Measurements from ENCODE around the gene MAP3K5. TPM values are rescaled to one million over a fixed set of nuclear protein-coding genes. Genes with fewer than 3 reads are reported as not detected.

The MAP3K5 gene
- total and polyA plus RNA-seq, 2 donors (not counting 3 experiments of a cell fraction or from before 2014, with no cell fraction given): 1.5 to 7.0 TPM

DNA sequence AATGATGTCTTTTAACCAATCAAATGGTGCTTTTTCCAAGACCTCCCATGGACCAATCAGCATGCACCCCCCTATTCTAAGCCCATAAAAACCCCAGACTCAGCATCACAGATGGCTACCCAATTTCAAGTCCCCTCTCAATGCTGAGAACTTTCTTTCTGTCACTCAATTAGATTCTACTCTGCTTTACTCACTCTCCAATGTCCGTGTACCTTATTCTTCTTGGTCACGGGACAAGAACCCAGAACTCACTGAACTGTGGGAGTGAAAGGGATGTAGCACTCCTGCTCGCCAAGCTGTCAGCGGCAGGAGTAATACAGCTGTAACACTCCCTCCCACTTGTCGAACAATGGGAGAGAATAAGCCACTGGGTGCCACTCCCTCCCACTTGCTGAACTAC, 221.2 kb downstream of the MAP3K5 start:
- TF ChIP-seq EZH2 (IDR thresholded peaks at IDR 0.05; ENCODE audit: borderline replicate concordance, low read depth, low read length, severe bottlenecking) (no peak), JUN (IDR thresholded peaks at IDR 0.05; ENCODE audit: borderline replicate concordance, insufficient read depth, insufficient read length, low read depth) (no peak), FOS (IDR thresholded peaks at IDR 0.05; ENCODE audit: borderline replicate concordance, insufficient read depth, low read length) (no peak)
- Histone ChIP-seq H2AFZ (ENCODE audit: low read depth, low read length) (no peak overlapping the region), H4K20me1 (replicated peaks; ENCODE audit: control insufficient read depth, extremely low read depth, insufficient read depth, low read length) (no peaks in the 10 kb centered on the region), H3K9me1 (replicated peaks; ENCODE audit: control insufficient read depth, extremely low read depth, insufficient read depth, low read length) (no peaks in the 10 kb centered on the region), H3K79me2 (ENCODE audit: control insufficient read depth, insufficient read depth, low read length) (no peaks in the 10 kb centered on the region), H3K27ac (ENCODE audit: insufficient read depth, low read depth, low read length) (no peak overlapping the region), H3K4me3 (replicated peaks in 1 of 3; ENCODE audit: insufficient read depth in 1 of 3, low read depth in 1 of 3, low read length in 3 of 3) (no peak overlapping the region), H3K36me3 (ENCODE audit: control insufficient read depth in 2 of 2, extremely low read depth in 1 of 2, insufficient read depth in 2 of 2, low read length in 2 of 2) (no peaks in the 10 kb centered on the region), H3K9me3 (replicated peaks; ENCODE audit: control insufficient read depth, insufficient read depth, low read length) (no peaks in the 10 kb centered on the region), H3K9ac (replicated peaks; ENCODE audit: extremely low read depth, insufficient read depth, low read length) (no peak overlapping the region), H3K27me3 (ENCODE audit: control insufficient read depth in 2 of 2, insufficient read depth in 2 of 2, low read length in 2 of 2) (no peaks in the 10 kb centered on the region), H3K4me1 (ENCODE audit: control insufficient read depth, extremely low read depth, insufficient read depth, low read length) (peaks cover 5% of the 10 kb centered on the region), H3K4me2 (ENCODE audit: insufficient read depth, low read length) (no peak overlapping the region)
- DNase-seq (ENCODE audit: low read depth, low spot score) (no peak), FAIRE-seq (no peak)
- CTCF ChIA-PET: no interaction called here
- dilution Hi-C loops (cut with MboI; ENCODE audit: extremely low pct_ligation_motif_present, low sequenced_read_pairs): no loop called here
- intact Hi-C loops (cut with micrococcal nuclease): no loop called here
- BruUV-seq (replicated peaks): no TSS peak
- POLR2A ChIA-PET: no interaction called here

DNA sequence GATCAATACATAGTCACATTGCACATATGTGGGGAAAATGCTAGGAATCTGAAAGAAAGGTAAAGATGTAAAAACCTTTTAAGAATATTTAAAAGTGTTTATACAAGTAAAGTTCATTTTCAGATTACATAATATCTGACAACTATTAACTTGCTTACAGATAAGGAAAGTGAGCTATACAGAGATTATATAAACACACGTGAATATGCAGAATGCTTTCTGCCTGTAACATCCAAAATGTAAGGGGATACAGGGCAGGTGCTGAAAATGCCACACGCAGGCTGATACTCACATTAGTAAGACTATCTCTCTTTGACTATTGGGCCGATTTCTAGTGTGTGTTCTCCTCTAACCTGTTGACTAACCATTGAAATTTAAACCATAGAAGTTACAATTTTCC, 224.1 kb downstream of the MAP3K5 start:
- FAIRE-seq (no peak), DNase-seq (ENCODE audit: low read depth, low spot score) (no peak)
- dilution Hi-C loops (cut with MboI; ENCODE audit: extremely low pct_ligation_motif_present, low sequenced_read_pairs): no loop called here
- Histone ChIP-seq H3K4me2 (ENCODE audit: insufficient read depth, low read length) (no peak overlapping the region), H3K27ac (ENCODE audit: insufficient read depth, low read depth, low read length) (no peak overlapping the region), H3K27me3 (ENCODE audit: control insufficient read depth in 2 of 2, insufficient read depth in 2 of 2, low read length in 2 of 2) (no peaks in the 10 kb centered on the region), H3K4me1 (ENCODE audit: control insufficient read depth, extremely low read depth, insufficient read depth, low read length) (peaks cover 5% of the 10 kb centered on the region), H3K9me1 (replicated peaks; ENCODE audit: control insufficient read depth, extremely low read depth, insufficient read depth, low read length) (no peaks in the 10 kb centered on the region), H4K20me1 (replicated peaks; ENCODE audit: control insufficient read depth, extremely low read depth, insufficient read depth, low read length) (no peaks in the 10 kb centered on the region), H3K36me3 (ENCODE audit: control insufficient read depth in 2 of 2, extremely low read depth in 1 of 2, insufficient read depth in 2 of 2, low read length in 2 of 2) (no peaks in the 10 kb centered on the region), H3K9ac (replicated peaks; ENCODE audit: extremely low read depth, insufficient read depth, low read length) (no peak overlapping the region), H2AFZ (ENCODE audit: low read depth, low read length) (no peak overlapping the region), H3K9me3 (replicated peaks; ENCODE audit: control insufficient read depth, insufficient read depth, low read length) (no peaks in the 10 kb centered on the region), H3K4me3 (replicated peaks in 1 of 3; ENCODE audit: insufficient read depth in 1 of 3, low read depth in 1 of 3, low read length in 3 of 3) (no peak overlapping the region), H3K79me2 (ENCODE audit: control insufficient read depth, insufficient read depth, low read length) (no peaks in the 10 kb centered on the region)
- POLR2A ChIA-PET: no interaction called here
- intact Hi-C loops (cut with micrococcal nuclease): no loop called here
- no peak for TF ChIP-seq GATA2 (IDR thresholded peaks at IDR 0.05; ENCODE audit: insufficient read depth, insufficient read length, low read depth, low read length)
- no peak for TF ChIP-seq EZH2 (IDR thresholded peaks at IDR 0.05; ENCODE audit: borderline replicate concordance, low read depth, low read length, severe bottlenecking)
- no peak for TF ChIP-seq FOS (IDR thresholded peaks at IDR 0.05; ENCODE audit: borderline replicate concordance, insufficient read depth, low read length)
- TF ChIP-seq, protein P1, sequence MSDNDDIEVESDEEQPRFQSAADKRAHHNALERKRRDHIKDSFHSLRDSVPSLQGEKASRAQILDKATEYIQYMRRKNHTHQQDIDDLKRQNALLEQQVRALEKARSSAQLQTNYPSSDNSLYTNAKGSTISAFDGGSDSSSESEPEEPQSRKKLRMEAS (IDR thresholded peaks at IDR 0.05; ENCODE audit: insufficient read depth, insufficient read length): no peak
- no peak for TF ChIP-seq POLR2AphosphoS5 (IDR thresholded peaks at IDR 0.05; ENCODE audit: insufficient read depth, low read depth, low read length)
- TF ChIP-seq, protein P2, sequence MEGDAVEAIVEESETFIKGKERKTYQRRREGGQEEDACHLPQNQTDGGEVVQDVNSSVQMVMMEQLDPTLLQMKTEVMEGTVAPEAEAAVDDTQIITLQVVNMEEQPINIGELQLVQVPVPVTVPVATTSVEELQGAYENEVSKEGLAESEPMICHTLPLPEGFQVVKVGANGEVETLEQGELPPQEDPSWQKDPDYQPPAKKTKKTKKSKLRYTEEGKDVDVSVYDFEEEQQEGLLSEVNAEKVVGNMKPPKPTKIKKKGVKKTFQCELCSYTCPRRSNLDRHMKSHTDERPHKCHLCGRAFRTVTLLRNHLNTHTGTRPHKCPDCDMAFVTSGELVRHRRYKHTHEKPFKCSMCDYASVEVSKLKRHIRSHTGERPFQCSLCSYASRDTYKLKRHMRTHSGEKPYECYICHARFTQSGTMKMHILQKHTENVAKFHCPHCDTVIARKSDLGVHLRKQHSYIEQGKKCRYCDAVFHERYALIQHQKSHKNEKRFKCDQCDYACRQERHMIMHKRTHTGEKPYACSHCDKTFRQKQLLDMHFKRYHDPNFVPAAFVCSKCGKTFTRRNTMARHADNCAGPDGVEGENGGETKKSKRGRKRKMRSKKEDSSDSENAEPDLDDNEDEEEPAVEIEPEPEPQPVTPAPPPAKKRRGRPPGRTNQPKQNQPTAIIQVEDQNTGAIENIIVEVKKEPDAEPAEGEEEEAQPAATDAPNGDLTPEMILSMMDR (IDR thresholded peaks at IDR 0.05; ENCODE audit: extremely low read depth in 1 of 2, insufficient read depth in 1 of 2, low read depth in 1 of 2, low read length in 2 of 2): no peak
- TF ChIP-seq MYC (IDR thresholded peaks at IDR 0.05; ENCODE audit: low read depth, low read length): no peak
- no peak for TF ChIP-seq POLR2A (IDR thresholded peaks at IDR 0.05; ENCODE audit: low read depth, low read length)
- no peak for TF ChIP-seq JUN (IDR thresholded peaks at IDR 0.05; ENCODE audit: borderline replicate concordance, insufficient read depth, insufficient read length, low read depth)
- CTCF ChIA-PET: interaction anchor here (1.0 kb wide), 1 partner anchor 999 kb away, joined by 3 read pairs; no protein-coding TSS in a partner anchor
- BruUV-seq (replicated peaks): no TSS peak

Data from endothelial cell of umbilical vein (primary cell).